MV-4-11 (cell line): ENCODE data around the gene SLC46A3.
A peak's percentile ranks its signal among the peaks of the same experiment; 100 is the strongest.

ENCODE experiments used
- DNase-seq: peaks from one replicate; lab custom pipeline; 2025; lab: John Stamatoyannopoulos, UW

SLC46A3 gene, protein sequence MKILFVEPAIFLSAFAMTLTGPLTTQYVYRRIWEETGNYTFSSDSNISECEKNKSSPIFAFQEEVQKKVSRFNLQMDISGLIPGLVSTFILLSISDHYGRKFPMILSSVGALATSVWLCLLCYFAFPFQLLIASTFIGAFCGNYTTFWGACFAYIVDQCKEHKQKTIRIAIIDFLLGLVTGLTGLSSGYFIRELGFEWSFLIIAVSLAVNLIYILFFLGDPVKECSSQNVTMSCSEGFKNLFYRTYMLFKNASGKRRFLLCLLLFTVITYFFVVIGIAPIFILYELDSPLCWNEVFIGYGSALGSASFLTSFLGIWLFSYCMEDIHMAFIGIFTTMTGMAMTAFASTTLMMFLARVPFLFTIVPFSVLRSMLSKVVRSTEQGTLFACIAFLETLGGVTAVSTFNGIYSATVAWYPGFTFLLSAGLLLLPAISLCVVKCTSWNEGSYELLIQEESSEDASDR

DNA sequence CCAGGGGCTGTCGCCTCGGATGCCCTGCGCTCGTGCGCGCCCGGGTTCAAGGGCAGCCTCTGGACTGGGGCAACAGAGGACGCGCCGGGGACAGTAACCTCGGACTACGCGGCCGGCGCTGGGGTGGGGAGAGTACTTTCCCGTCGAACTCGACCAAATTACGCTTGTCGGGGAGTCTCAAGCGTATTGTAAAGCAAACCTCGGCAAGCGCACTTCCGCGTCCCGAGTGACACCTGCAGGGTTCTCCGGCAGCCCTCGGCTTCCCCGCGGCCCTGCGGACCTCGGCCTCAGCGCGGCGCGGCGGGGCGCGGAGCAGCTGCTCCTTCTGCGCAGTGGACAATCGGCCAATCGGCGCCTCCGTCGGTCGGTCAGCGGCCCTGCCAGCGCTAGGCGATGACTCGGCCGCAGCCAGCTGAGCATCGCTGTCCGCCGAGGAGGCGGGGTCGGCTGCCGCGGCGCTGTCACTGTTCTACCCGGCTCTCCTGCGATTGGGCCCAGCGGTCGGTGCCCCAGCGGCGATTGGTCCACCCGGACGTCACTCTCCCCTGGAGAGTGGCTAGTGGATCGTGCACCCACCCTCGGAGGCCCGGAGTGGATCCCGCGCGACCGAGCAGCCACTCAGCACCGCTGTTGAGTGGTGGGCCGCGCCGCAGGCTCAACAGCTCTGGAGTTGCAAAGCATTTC lies at the start of gene SLC46A3:
Gene SLC46A3, minus strand, starts transcription at position 428 of the 684 bp plus-strand sequence. CDS start 972 bp downstream, outside the sequence.
- DNase-seq: peak; percentile 95

DNA sequence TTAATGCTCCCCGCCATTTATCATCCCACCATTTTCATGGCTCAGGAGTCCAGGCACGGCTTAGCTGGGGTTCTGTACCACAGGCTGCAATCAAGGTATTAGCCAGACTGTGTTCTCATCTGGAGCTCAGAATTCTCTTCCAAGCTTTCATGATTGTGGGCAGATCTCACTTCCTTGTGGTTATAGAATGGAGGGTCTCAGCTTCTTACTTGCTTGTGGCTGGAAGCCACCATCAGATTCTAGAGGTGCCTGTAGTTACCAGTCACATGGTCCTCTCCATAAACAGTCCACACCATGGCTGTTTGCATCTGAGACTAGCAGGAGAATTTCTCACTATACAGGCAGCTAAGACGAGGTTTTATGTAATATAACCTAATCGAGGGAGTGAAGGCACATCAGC lies 45.1 kb upstream of the SLC46A3 start:
- no peak for DNase-seq

DNA sequence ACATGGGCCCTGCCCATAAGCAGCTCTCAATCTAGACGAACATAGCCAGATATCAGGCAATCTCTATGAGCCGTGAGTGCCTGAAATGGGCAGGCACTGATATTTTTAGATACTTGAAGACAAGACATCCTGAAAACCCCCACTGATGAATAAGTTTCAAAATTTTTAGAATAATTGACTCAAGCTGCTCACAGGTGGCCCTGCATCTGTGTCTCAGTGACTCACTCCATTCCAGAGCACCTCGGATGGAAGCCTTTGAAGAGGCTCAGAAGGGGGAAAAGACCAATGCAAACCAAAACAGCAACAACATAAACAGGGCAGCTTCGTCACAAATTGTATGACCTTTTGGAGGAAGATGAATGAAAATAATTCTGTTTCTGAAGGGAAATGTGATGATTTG lies 42.8 kb upstream of the SLC46A3 start:
- no peak for DNase-seq

DNA sequence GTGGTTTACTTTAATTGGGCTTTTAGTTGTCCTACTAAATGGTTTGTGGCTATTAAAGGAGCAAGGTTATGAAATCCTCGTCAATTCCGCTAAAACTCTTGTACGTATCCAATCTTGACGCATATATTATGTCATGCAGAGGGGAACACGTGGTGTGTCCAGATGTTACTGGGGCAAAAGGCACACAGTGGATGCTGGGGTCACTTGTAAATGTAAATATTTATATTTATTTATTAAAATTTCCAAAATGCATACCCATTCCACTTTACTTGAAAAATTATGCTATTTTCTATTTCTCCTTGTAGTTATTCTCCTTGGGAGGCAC lies 36.7 kb upstream of the SLC46A3 start:
- DNase-seq: no peak

DNA sequence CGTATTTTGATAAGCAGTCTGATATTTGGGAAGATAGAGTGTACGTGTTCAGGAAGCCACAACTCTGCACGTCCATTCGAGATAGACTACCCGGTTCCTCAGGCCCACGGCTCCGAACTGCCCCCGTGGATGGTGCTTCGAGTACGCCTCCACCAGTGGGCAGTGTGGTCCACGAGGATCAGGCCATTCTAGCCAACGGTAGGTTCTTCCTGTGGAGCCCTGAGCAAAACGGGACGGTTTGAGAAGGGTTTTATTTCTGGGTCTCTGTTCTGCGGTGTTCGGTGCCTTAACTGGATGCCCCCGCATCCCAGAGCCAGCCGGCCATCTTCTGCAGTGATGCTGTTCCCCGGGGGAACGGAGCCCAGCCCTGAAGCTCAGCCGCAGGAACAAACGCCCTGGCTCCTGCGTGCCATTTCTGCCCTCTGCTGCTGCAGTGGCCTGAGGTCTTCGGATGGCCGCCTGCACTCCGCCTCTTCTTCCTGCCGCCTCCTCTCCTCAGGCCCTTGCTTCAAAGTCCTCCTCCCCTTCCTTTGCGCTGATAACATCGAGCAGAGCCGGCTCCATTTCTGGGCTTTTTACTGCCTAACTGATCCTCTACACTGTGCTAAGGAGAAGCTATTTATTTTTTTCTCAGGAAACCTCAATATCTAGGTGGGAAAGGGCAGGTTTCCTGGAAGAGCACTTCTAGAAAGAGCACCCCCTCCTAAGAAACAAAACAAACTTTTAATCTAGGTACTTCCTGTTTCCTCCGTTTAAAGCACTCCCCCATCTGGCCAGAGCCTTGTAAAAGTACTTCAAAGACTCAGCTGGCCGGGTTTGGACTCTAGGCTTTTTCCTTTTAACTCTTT lies 36.2 kb upstream of the SLC46A3 start:
- peak; percentile 88 for DNase-seq

DNA sequence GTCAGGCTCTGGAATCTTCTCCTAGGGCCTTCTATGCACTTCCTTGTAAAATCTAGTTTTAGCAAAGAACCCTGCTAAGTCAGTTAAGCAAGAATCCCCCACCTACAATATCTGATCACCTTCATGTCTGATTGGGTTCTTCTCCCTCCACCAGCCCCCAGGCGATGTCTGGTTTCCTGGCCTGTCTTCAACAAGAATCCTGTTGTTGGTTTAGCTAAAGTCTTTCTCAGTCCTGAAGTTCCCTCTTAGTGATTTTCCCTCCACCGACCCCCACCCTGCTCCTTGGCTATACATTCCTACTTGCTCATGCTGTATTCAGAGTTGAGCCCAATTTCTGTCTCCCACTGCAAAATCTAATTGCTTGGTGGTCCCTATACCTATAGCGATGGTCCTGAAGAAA lies 35.2 kb upstream of the SLC46A3 start:
- DNase-seq: no peak

DNA sequence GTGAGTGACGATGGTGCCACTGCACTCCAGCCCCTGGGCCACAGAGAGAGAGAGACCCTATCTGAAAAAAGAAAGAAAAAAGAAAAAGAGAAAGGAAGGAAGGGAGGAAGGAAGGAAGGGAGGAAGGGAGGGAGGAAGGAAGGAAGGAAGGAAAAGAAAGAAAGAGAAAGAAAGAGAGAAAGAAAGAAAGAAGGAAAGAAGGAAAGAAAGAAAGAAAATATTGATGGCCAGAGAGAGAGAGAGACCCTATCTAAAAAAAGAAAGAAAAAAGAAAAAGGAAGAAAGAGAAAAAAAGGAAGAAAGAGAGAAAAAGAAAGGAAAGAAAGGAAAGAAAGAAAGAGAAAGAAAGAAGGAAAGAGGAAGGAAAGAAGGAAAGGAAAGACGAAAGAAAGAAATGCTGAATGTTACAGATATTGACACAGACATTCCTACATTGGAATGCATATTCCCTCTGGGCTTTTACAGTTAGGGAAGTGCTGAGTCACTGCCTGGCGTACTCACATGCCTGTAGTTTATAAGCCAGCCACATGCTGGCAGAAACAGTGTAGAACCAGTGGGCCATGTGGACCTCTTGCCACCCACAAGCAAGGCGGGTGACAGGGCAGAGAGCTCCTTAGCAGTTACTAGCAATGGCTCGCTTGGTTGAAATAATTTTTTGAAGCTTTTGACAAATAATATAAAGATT lies 34.6 kb upstream of the SLC46A3 start:
- DNase-seq: peak; percentile 43

DNA sequence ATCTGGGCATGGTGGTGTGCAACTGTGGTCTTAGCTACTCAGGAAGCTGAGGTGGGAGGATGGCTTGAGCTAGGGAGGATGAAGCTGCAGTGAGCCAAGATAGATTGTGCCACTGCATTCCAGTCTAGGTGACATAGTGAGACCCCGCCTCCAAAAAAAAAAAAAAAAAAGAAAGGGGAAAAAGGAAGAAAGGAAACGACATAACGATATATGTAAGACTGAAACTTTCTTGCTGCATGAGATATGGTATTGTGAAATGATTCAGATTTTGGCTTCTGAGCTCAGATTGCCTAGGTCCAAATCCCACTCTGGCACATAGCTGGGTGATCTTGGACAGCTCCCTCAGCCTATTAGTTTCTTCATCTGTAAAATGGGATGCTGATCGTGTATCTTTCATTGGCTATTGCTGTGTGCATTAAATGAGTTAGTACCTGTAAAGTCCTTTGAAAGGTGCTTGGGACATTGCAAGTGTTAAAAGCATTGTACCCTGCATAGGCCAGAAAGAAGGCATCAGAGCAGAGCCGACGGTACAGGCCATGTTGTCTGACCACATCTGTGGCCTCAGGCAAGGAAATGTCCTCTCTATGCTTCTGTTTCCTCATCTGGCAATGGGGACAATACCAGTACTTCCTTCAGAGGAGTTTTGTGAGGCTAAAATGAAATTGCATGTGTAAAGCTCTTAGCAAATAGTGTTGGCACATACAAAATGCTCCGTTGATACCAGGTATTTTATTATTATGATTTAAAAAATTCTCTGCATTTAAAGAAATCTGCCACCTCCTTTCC lies 32.6 kb upstream of the SLC46A3 start:
- peak; percentile 68 for DNase-seq

DNA sequence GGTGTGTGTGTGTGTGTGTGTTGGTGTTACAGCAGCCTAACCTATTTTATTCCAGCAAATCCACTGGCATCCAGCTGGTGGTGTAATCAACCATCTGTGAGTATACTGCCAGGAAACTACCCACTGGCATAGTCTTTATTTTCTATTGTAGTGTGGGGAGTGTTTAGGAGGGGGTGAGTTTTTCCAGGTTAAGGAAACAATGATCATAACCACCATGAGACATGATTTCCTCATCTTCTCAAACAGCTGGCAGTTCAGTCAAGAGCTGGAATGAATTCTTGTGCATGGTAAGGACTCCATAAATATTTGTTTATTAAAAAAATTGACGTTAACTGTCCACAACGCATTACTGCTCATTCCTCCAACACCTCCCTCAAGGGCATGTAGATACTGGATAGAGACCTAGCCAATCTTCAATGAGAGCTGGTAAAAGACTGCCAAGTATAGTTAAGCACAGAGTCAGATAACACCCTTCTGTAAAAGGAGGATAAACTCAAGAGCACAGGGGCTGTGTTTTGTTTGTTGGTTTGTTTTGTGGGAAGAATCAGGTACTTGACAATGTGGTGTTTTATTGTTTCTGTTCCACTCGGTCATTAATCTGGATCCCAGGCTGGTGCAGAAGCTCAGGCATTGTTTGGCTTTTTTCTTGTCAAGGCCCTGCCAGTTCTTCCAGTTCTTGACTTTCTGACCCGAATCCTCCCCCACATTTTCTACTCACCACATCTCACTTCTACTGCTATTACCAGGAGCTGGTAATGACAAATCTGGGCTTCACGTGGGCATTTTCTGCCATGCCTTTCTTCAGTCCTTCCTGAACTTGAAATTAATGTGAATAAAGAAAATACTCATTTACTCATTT lies 31.6 kb upstream of the SLC46A3 start:
- no peak for DNase-seq

DNA sequence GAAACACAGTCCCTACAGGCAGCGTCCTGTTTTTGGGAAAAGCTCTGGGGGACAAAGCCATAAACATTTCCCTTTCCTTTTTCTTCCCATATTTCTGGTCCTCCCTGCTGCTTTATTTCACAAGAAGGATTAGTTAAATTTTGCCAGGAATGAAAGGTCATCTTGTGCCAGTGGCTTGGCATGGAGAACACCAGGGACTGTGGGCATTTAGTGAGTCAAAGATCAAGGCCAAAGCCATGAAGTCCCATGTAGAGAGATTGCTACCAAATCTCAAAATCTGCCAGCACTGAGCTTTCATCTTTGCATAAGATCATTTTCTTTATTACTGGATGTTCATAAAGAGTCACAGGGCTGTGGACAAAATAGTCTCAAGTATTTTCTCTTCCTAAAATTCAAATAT lies 29.1 kb upstream of the SLC46A3 start:
- no peak for DNase-seq

DNA sequence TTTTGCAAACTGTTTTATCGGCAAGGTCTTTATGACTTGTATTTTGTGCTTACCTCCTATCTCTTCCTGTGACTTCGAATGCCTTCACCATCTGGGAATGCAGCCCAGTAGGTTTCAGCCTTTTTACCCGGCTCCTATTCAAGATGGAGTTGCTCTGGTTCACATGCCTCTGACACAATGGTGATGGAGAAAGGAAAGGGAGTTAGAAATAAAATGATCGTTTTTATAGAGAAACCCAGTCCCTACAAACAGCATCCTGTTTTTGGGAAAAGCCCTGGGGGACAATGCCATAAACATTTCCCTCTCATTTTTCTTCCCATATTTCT lies 27.5 kb upstream of the SLC46A3 start:
- no peak for DNase-seq

DNA sequence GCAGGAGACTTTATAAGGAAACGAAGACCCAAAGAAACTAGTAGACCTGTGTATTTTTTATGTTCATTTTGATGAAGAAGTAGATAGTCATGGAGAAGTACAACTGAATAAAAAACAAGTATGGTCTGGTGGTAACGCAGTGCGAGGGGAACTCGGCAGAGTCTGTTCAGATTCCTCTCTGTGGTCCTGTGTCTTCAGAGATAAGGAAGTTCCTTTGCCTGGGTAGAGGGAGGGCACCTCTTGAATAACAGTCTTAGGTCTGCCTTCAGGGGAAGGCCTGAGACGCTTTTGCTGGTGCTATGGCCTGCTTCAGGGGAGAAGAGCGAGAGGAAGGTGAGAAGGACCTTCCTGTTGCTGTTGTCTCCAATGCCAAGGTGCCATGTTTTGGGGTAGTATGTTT lies 25.9 kb upstream of the SLC46A3 start:
- DNase-seq: peak; percentile 45

DNA sequence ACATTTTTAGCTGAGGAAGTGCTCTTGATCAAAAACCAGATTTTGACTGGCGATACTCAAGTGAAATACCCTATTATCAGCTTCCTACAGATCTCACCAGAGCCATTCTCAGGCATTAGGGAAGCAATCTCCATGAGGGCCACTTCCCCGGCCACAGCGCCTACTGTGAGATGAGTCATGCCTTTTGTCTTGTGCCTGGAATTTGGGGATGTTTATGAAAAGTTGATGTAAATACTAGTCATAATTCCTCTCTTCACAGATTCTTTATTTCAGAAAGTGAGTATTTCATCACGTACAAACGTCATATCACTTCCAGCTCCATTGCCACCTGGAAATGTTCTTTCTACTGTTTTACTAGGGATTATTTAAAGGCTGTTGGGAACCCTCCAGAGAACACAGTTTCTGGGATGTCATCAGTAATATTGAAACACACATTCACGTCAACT lies 25.3 kb upstream of the SLC46A3 start:
- DNase-seq: peak; percentile 33

DNA sequence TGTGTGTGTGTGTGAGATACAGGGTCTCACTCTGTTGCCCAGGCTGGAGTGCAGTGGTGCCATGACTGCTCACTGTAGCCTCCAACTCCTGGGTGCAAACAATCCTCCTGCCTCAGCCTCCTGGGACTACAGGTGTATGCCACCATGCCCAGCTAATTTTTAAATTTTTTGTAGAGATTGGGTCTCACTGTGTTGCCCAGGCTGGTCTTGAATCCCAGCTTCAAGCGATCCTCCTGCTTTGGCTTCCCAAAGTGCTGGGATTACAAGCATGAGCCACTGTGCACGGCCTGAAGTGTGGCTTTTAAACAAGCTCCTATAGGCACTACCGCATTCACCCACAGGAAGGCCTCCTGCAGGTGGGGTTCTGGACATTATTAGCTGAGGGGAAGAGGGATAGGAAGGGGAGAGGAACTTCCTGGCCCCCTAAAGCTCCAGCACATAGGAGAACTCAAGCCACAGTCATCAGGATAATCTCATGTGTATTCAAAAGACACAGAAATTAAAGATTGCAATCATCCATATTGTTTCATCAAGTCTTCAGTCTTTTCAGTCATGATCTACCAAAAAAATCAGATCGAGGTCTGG lies 24.8 kb upstream of the SLC46A3 start:
- no peak for DNase-seq

DNA sequence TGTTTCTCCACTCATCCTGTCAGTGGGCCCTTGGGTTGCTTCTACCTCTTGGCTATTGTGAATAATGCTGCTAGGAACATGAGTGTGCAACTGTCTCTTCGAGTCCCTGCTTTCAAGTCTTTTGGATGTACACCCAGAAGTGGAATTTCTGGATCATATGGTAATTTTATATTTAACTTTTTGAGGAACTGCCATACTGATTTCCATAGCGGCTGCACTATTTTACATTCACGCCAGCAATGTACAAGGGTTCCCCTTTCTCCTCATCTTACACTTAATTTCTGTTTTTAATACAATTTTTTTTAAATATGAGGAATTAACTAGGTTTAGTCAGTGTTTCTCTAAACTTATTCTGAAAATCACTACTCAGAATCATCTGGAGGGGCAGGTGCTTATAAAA lies 24.2 kb upstream of the SLC46A3 start:
- no peak for DNase-seq

DNA sequence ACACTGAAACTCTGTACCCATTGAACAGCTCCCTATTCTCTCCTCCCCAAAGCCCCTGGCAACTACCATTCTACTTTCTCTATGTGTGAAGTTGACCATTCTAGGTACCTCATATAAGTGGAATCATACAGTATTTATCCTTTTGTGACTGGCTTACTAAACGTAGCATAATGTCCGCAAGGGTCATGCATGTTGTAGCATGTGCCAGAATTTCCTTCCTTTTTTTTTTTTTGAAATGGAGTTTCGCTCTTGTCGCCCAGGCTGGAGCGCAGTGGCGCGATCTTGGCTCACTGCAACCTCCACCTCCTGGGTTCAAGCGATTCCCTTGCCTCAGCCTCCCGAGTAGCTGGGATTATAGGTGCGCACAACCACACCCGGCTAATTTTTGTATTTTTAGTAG lies 23.7 kb upstream of the SLC46A3 start:
- peak; percentile 65 for DNase-seq

DNA sequence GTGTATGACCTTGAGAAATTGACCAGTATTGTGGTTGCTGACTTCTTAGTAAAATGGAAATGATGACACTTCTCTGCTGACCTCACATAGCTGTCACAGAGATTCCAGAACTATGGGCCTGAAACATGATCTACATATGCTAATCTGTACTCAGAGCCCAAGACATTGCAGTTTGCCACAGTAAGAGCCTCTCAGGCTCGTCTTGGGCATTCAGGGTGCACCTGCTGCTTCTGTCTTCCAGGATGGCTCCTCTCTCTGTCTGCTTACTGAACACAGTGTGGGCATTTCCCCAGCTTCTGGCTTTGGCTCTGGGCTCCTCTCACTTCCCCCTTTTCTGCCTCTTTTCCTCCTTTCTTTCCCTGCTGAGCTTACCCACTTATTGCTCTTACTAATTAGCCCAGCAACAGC lies 22.3 kb upstream of the SLC46A3 start:
- peak; percentile 78 for DNase-seq

DNA sequence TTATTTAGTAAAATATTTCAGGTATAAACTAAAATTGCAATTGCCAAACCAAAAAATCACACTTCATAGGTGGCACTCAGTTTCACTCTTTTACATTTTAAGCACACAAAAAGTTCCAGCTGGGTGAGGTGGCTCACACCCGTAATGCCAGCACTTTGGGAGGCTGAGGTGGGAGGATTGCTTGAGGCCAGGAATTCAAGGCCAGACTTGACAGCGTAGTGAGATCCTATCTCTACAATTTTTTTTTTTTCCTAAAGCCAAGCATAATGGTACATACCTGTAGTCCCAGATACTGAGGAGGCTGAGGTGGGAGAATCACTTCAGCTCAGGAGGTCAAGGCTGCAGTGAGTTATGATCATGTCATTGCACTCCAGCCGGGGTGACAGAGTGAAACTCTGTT lies 20.6 kb upstream of the SLC46A3 start:
- DNase-seq: no peak

DNA sequence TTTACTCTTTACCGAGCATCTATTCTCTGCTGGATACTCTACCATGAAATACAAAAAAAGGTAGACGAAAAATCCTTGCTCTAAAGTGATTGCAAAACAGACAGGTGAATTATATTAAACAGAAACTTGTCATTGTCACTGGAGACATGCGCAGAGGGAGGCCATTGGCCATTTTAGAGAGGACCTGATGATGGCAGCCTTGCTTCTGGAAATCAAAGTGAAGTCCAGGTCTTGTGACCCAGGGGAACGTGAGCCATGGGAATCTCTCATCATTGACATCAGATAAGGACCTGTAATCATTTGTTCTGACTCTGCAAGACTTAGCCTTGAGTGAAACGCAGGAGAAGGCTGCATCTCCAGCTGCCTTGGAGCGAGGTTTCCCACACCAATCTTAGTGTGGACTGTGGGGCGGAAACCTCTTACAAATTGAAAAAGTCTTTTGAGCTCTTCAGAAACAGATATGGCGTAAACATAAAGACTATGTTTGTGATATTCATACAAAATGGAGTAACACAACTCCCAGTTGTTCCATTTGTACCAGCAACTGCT lies 16.8 kb upstream of the SLC46A3 start:
- no peak for DNase-seq

DNA sequence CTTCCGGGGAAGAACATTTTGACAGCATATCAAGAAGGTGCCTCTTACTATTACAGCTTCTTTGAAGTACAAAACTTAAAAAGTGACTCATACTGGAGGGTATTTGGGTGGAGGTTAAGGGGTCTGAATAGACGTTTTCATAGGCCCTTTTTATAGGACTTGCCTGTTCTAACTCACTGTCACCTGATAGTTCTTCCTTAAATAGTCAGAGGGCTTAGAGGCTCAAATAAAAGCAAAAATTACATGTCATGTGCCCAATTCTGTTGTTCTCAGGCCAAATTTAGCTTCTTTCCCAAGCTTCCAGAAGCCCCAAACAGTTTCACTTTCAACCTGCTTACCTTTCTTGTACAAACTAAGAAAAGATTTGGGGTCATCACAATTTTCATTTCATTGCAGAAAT lies 16.1 kb upstream of the SLC46A3 start:
- no peak for DNase-seq
